ENCODE measurements around the gene WDR88.

DNA sequence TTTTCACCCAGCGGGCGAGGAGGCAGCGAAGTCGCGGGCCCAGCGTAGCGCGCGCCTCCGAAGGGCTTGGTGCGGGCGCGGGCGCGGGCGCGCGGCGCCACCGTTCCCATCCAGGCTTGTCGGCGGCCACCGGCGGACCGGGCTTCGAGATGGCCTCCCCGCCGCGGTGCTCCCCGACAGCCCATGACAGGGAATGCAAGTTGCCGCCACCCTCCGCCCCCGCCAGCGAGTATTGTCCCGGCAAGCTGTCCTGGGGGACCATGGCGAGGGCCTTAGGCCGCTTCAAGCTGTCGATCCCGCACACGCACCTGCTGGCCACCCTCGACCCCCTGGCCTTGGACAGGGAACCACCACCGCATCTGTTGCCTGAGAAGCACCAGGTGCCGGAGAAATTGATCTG lies at the start of gene WDR88:
- TF ChIP-seq CTCF (IDR thresholded peaks at IDR 0.05) (no peak), POLR2A (IDR thresholded peaks at IDR 0.05) (no peak)

Measured in vagina (tissue), 2 donors.